Cerebellar nuclear complex (tissue), 1 donor: Measurements from ENCODE around the gene IGFBP7.

Source experiments
- DNase-seq, 2 experiments: peaks; one replicate each; lab custom pipeline; 2025; lab: John Stamatoyannopoulos, UW

Gene IGFBP7

GRCh38 chr4:57129477-57129876, 19.3 kb upstream of the IGFBP7 start:
- no peak for DNase-seq

DNA sequence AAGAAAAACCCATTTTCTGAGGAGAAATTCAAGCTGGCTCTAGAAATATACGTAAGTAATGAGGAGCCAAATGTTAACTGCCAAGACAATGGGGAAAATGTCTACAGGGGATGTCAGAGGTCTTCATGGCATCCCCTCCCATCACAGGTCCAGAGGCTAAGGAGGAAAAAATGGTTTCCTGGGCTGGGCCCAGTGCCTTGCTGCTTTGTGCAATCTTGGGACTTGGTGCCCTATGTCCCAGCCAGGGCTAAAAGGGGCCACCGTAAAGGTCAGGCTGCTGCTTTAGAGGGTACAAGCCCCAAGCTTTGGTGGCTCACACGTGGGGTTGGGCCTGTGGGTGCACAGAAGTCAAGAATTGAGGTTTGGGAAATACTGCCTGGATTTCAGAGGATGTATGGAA, 17.2 kb upstream of the IGFBP7 start:
- DNase-seq, result no peak

GRCh38 chr4:57125996-57126395, 15.8 kb upstream of the IGFBP7 start:
- no peak for DNase-seq

GRCh38 chr4:57124145-57124544, 14.0 kb upstream of the IGFBP7 start:
- no peak for DNase-seq

GRCh38 chr4:57122959-57123358, 12.8 kb upstream of the IGFBP7 start:
- DNase-seq, result no peak

- DNase-seq, result no peak
Observed at GRCh38 chr4:57119054-57119651, 9.0 kb upstream of the IGFBP7 start.

- no peak for DNase-seq
Observed at GRCh38 chr4:57117491-57117890, 7.3 kb upstream of the IGFBP7 start.

DNA sequence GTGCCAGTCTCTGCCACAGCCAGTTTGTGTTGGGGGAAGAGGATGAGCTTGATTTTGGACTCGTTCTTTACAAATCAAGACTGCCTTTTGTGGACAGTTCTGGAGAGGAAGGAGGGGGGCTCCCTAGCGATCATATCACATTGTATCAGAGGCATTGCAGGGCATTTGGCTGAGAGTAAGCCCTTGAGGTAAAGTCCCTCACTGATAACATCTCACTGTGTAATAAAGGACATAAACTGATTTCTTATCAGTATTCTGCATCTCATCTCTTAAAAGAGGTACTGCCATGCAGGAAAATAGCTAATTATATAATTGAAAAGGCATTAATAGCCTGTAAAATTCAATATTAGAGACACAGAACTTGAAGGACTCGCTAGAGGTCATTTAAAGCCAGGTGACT, 6.1 kb upstream of the IGFBP7 start:
- no peak for DNase-seq

GRCh38 chr4:57114973-57115372, 4.8 kb upstream of the IGFBP7 start:
- DNase-seq, result no peak

GRCh38 chr4:57113870-57114269, 3.7 kb upstream of the IGFBP7 start:
- no peak for DNase-seq

DNA sequence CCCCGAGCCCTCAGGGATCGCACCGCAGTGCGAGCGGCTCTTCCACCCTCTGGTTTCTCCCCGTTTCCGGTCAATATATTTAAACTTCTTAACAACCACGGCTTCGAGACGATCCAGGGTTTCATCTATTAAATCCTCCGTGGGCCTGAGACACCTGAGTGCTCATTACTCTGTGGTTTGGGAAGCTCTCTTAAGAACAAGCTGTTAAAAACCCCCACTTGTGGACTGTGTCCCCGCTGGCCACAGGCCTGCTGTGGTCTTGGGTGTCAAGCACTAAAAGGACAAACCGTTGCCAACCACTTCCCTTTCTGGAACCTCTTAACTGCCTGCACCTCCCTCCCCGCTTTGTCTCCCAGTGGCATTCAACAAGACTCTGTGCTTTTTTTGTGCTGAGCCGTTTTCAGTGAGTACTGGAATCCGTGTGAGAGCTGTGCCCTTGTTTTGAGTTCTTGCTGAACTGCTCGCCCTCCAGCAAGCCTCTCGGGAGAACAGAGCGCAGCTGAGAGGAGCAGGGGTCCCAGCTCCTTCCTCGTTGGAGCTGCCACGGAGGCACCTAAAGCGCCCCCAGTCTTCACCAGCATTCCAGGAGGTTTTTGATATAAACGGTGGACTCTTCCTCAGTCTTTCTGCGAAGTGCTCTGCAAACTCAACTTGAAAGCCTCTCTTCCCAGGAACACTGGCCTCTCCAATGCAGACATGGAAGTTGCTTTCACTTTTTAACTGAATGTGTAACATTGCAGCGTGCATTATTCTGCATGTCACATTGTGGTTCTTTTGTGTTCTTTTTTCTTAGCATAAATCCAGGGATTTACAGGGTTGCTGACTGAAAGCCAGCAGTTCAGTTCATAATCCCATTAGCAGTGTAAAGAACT, 691 bp upstream of the IGFBP7 start:
- DNase-seq, result no peak

GRCh38 chr4:57109411-57109846, 756 bp downstream of the IGFBP7 start:
- no peak for DNase-seq

GRCh38 chr4:57106181-57106580, 4.0 kb downstream of the IGFBP7 start:
- no peak for DNase-seq

DNA sequence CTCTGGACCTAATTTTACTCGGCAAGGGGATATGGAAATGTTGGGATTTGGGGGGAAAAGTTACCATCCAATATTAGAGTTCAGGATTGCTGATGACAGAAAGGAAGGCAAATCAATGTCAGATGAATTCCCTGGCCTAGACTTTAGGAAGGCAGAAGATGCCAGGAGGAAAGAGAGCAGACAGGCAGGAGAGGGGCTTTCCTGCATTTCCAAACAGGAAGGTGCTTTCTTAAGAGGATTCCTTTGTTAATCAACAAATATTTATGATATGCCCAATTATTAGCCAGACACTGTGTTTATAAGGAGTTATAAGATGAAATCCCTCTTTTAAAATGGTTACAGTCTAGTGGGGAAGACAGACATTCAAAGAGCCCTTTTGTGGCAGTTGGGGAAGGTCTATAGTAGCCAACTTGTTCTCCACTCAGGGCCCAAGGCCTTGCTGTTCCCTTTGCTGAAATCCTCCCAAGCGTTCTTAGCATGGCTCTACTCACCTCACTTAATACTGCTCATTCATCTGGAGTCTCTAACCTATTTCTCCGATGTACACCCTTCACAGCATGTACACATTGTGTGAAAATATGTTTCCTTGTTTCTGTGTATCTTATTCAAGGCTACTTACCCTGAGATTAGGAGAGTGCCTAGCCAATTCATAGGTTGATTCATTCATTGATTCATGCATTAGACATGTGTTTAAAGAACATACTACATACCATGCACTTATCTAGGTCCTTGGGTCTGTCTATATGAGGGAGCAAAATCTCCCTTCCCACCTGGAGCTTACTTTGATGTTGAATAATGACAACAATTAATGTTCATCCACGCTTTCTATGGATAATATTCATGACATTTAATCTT, 5.3 kb downstream of the IGFBP7 start:
- no peak for DNase-seq

DNA sequence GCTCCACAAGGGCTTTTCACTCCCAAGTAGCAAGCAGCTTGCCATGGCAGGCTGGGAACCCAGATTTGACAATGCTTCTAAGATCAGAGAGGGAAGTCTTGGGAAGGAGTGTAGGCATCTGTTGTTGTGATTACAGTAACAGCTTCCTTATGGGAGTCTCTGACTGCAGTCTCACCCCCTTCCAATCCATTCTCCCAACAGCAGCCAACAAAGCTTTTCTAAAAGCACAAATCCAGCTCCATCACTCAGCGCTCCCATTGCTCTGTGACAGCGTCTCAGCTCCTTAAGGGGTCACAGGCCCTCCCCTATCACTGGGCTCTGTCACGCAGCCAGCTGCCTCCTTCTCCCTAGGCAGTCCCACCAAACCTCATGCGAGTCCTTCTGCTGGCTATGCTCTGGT, 7.1 kb downstream of the IGFBP7 start:
- DNase-seq, result no peak

DNA sequence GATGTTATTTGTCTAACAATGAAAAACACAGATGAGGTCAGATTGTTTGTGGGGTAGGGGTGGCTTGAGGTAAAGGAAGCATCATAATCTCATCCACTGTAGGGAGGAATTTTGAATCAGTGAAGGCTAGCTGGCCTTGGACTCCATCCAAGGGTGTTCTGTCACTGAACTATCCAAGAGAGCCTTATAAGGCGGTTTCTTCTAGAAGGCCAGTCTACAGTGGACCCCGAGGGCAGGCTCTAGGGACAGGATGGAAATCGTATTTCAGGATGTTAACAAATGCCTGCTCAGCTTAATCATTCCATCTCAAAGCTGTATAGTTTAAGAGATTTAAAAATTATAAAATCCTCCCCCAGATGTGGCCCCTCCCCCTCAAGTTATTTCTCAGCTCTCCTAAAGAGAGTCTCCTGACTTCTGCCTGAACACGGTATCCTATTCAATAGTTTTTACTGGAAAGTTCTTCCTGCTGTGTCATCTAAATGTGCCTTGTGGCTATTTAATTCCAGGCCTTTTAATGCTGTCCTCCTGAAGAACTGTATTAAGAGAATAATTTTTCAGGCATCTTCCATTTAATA, 8.0 kb downstream of the IGFBP7 start:
- DNase-seq, result no peak

DNA sequence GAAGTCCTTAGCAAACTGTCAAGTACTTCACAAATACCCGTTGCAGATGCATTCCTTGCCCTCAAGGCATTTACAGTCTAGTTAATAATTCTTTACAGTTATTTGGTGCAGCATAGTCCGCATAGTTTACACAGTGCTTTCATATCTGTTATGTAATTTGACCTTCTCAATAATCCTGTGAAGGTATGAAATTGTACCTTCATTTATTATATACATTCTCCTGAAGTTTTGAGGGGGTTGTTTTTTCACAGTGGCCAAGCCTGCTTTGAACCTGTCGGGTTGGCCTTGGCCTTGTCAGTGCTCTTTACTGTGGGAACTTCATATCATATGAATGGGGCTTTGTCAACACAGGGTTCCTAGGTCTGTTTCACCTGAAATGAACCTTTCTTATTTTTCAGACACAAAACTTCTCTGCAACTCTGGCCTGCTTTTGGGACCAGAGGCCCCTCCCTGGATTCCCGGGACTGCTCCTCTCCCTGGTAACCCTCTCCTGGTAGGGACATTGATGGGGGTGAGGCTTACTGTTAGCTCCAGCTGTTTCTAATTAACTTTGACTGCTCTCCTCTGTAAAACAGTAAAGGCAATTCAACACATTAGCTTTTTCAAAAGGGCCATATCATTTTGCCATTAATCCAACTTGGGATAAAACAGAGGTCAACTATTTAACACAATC, 9.1 kb downstream of the IGFBP7 start:
- DNase-seq, result no peak

DNA sequence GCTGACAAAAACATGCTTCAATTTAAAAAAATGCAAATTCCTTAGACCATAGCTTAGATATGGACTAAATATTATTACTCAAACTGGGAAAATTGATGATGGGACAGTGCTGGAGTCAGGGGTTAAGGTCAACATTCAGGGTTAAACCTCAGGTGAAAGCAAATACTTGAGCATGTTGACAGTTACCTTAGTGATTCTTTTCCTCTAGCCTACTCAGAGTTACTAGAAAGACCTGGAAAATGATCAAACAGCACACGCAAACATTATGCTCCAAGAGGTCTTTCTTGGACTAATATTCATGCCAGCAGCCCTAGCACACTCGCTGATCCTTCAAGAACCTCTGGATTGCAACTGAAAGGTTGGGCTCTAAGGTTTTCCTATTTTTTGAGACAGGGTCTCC, 10.8 kb downstream of the IGFBP7 start:
- no peak for DNase-seq

DNA sequence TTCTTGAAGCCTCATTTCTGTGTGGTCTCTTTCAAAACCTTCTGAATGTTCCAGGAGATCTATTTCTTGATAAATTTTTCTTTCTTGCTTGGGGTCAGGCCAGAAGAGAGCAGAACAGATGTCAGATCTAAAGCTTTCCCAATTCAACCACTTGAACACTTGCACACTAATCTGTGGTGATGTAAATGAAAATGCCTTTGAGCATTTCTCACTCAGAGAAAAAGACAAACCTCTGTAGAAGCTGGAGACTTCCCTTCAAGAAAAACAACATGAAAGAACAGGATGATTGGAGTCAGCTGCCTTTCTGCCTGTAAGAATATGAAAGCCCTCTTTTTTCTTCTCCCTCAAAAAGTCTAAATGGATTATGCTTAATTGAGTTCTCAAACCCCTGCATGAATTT, 11.2 kb downstream of the IGFBP7 start:
- no peak for DNase-seq

DNA sequence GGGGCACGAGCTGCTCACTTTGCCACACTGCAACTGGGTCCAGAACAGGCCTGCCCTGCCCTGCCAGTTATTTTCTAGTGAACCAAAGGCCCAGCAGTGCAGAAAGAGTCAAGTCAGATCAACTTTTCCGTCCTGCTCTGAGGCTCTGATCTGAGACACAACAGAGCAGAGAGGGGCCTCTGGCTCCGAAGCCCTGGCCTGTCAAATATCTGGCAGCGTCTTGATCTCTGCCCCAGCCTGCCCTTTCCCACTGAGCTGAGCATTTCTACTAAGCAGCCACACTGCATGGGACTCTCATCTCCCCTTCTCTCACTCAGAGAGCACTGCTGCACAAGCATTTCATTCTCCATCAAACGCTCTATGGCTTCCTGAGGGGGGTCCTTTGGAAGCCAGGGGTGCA, 11.8 kb downstream of the IGFBP7 start:
- no peak for DNase-seq

DNA sequence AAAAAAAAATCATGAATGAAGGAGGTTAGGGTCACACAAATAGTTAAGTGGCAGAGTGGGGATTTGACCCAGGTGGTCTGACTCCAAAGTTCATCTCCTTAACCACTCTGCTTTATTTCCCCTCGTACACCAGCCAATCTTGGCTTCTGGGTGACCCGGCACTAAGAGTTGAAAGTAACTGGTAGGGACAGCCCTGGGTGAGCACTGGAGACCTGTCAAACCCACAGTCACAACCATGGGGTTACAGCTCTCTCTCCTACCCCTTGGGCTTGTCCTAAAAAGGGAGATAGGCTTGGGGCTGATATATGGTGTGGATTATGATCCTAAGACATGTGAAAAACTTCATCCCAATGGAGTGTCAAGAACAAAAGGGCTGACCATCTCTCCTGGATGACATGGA, 12.5 kb downstream of the IGFBP7 start:
- DNase-seq, result no peak

GRCh38 chr4:57095956-57096355, 14.2 kb downstream of the IGFBP7 start:
- DNase-seq, result no peak
